Coronary artery (tissue), 2 donors: ENCODE results near the gene DNAJC16.

ENCODE experiments used
- DNase-seq: peaks from one replicate; pipeline ENCODE4 v3.0.0-alpha.2; 2017; ENCODE audit warnings: low spot score
- H3K27ac ChIP-seq, 2 donors: fragments of 200-600 bp; sonication (generic); one replicate each; pipeline ENCODE4 v1.5.1; 2016 to 2019
- H3K4me3 ChIP-seq: fragments of 200-600 bp; sonication (generic); 2 replicates; pipeline ENCODE4 v1.5.1; 2016; ENCODE audit warnings: mild to moderate bottlenecking, moderate library complexity
- CTCF ChIP-seq: fragments of 200-600 bp; sonication (generic); IDR thresholded peaks from one replicate; pipeline ENCODE4 v1.5.1; 2019; ENCODE audit warnings: antibody characterized with exemption

Gene DNAJC16

GRCh38 chr1:15522551-15522950 lies 4.1 kb upstream of the DNAJC16 start:
- no peak for DNase-seq
- H3K27ac ChIP-seq = no peak overlapping the region

GRCh38 chr1:15523104-15524020 lies 3.3 kb upstream of the DNAJC16 start:
- TF ChIP-seq CTCF = no peak
- peak overlapping the region; percentile 94 for H3K4me3 ChIP-seq
- no peak for DNase-seq
- H3K27ac ChIP-seq = peak overlapping the region; percentile 81 to 99

More at GRCh38 chr1:15522551-15522950, 4.1 kb upstream of the DNAJC16 start:
- no peak overlapping the region for H3K4me3 ChIP-seq
- TF ChIP-seq CTCF = no peak

DNA sequence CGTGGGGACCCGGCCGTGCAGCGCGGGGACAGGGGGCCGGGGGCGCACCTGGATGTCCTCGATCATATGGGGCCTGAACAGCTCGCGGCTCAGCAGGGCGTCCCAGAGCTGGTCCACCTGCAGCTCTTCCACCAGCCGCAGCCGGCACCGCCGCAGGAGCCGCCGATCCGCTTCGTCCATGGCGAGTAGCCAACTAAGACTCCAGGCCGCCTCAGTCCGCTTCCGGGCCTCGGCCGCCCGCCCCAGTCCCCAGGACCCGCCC lies 2.7 kb upstream of the DNAJC16 start, which contains the start of gene CASP9:
TSS of gene CASP9 (minus strand) at position 195 of the 262 bp plus-strand sequence. CDS start at position 180, 15 bp downstream.
- DNase-seq = no peak
- Histone ChIP-seq H3K4me3 (peak within 1 kb of the TSS; percentile 94), H3K27ac (peak within 1 kb of the TSS; percentile 89 to 99)
- TF ChIP-seq CTCF = no peak

- peak; percentile 100 for DNase-seq
- Histone ChIP-seq H3K4me3 (peak overlapping the region; percentile 94), H3K27ac (peak overlapping the region; percentile 89 to 99)
- no peak for TF ChIP-seq CTCF
Measured at GRCh38 chr1:15524283-15525049, 2.2 kb upstream of the DNAJC16 start.

GRCh38 chr1:15525050-15526020 lies 1.3 kb upstream of the DNAJC16 start:
- no peak for TF ChIP-seq CTCF
- peak; percentile 99 for DNase-seq
- peak overlapping the region; percentile 89 to 99 for H3K27ac ChIP-seq

GRCh38 chr1:15526021-15526489 lies 593 bp upstream of the DNAJC16 start:
- no peak for DNase-seq
- TF ChIP-seq CTCF = no peak
- H3K4me3 ChIP-seq = peak overlapping the region; percentile 94
- H3K27ac ChIP-seq = peak overlapping the region; percentile 89 to 99

More at GRCh38 chr1:15525050-15526020, 1.3 kb upstream of the DNAJC16 start:
- peak overlapping the region; percentile 94 for H3K4me3 ChIP-seq
